ENCODE measurements around the gene ASB6.

ASB6 gene

GRCh38 chr9:129606161-129607026, 35.6 kb downstream of the ASB6 start:
- in situ Hi-C loops (cut with HindIII; ENCODE audit: low sequenced_read_pairs) = no loop called here
- TF ChIP-seq CTCF (IDR thresholded peaks at IDR 0.05; ENCODE audit: low read depth, low read length, missing control alignments) = no peak
- H3K4me3 ChIP-seq (ENCODE audit: low read depth, low read length) = no peak overlapping the region
- DNase-seq (ENCODE audit: low read depth) = no peak

DNA sequence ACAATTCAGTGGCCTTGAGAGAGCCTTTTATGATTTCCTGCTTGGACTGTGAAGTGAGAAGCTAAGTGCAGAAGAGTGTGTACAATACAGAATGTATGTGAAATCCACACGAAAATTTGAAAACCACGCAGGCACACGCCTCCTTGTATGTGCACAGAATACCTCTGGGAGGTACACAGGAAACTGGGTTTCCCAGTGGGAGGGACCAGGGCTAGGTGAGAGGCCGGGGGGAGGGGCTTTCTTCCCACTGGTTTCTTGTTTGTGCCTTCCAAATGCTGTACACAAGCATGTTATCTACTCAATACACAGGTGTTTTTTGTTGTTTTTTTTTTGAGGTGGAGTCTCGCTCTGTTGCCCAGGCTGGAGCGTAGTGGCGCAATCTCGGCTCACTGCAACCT, 37.2 kb downstream of the ASB6 start:
- DNase-seq (ENCODE audit: low read depth) = no peak
- TF ChIP-seq CTCF (IDR thresholded peaks at IDR 0.05; ENCODE audit: low read depth, low read length, missing control alignments) = no peak

DNA sequence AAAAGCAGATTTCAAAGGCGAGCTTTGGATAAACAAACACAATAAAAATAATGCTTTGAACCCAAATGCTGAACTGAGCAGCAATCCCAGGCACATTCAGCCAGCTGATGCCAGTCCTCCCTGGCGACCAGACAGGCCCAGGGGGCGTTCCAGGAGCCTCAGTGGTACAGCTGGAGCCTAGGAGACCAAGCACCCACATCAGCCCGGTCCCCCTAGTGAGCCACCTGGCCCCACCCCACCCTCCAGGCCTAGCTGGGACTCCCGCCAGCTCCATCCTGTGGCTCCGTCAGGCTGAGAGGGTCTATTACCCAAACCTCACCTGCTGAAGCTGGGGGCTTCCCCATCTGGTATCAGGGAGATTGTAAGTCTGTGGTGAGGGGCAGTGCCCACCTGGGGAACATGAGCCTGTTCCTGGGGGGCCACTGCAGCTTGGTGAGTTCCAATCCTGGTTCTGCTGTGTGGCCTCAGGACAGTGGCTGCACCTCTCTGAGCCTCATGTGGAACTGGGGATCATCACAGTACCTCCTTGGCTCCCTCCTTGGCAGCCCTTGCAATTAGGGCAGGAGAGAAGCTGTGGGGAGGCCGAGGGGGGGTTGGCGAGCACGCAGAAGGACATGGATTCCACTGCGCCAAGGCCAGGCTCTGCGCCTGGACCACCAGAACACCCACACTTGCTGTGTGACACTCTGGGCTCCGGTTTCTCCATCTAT, 37.7 kb downstream of the ASB6 start:
- no peak for TF ChIP-seq CTCF (IDR thresholded peaks at IDR 0.05; ENCODE audit: low read depth, low read length, missing control alignments)
- in situ Hi-C loops (cut with HindIII; ENCODE audit: low sequenced_read_pairs) = no loop called here
- no peak overlapping the region for H3K4me3 ChIP-seq (ENCODE audit: low read depth, low read length)
- no peak for DNase-seq (ENCODE audit: low read depth)

More for the DNA sequence above, 37.2 kb downstream of the ASB6 start:
- in situ Hi-C loops (cut with HindIII; ENCODE audit: low sequenced_read_pairs) = no loop called here
- no peak overlapping the region for H3K4me3 ChIP-seq (ENCODE audit: low read depth, low read length)

DNA sequence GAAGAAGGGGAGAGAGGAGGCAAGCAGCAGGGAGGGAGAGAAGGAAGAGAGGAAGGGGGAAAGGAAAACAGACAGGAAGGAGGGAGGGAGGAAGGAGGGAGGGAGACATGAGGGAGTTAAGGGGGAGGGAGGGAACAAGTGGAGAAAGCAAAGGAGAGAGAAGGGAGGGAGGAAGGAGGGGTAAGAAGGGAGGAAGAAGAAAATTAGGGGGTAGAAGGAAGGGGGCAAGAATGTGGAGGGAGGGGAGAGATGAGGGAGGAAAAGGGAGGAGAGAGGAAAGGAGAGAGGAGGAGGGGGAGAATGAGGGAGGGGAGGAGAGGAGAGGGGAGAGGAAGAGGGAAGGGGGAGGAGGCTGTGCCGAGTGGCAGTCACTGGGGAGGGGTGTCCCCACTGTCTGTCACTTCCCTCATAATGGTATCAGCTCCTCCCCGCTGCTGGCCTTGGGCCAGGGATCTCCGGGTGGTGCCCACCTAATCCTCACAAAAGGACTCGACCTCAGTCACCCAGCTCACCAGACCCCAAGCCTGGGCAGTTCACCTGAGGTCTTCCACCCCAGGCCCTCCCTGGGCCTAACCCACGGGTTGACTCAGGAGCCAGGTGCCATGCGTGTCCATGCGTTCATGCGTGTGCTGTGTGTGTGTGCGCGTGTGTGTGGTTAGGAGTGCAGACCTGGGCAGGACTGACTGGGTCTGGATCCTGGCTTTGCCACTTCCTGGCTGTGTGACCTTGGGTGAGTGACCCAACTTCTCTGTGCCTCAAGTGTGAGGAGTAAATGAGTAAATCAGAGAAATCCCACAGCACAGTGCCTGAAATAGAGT, 39.1 kb downstream of the ASB6 start:
- TF ChIP-seq CTCF (IDR thresholded peaks at IDR 0.05; ENCODE audit: low read depth, low read length, missing control alignments) = no peak
- in situ Hi-C loops (cut with HindIII; ENCODE audit: low sequenced_read_pairs) = no loop called here
- no peak overlapping the region for H3K4me3 ChIP-seq (ENCODE audit: low read depth, low read length)

GRCh38 chr9:129601082-129601674, 40.8 kb downstream of the ASB6 start:
- no peak for TF ChIP-seq CTCF (IDR thresholded peaks at IDR 0.05; ENCODE audit: low read depth, low read length, missing control alignments)
- in situ Hi-C loops (cut with HindIII; ENCODE audit: low sequenced_read_pairs) = no loop called here
- no peak for DNase-seq (ENCODE audit: low read depth)
- H3K4me3 ChIP-seq (ENCODE audit: low read depth, low read length) = no peak overlapping the region

More for the DNA sequence above, 39.1 kb downstream of the ASB6 start:
- no peak for DNase-seq (ENCODE audit: low read depth)

DNA sequence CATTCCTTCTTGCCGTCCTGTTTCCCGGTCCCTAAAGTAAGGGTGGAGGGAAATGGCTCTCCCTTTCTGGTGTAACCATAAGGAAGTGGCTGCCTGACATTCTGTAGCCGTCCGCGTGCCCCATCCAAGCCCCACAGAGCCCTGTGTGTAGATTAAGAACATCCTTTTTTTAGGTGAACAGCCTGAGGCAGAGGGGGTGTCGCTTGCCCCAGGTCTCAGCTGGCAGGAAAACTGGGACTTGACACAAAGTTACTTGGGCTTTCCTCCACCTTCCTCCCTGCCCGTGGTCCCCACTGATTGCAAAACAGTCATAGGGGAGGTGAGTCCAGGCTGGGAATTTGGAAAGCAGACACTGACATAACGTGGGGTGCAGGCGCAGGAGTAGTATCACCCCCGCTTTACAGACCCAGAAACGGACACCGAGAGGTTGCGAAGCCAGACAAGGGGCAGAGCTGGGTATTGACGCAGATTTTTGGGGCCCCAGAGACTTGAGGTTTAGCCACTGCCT, 43.8 kb downstream of the ASB6 start:
- in situ Hi-C loops (cut with HindIII; ENCODE audit: low sequenced_read_pairs) = no loop called here
- TF ChIP-seq CTCF (IDR thresholded peaks at IDR 0.05; ENCODE audit: low read depth, low read length, missing control alignments) = no peak
- no peak for DNase-seq (ENCODE audit: low read depth)
- no peak overlapping the region for H3K4me3 ChIP-seq (ENCODE audit: low read depth, low read length)

Measured in astrocyte of the cerebellum (primary cell).